H1 (cell line): ENCODE measurements around the gene MANSC1.

ENCODE experiments used
- EGR1 ChIP-seq: IDR thresholded peaks from 2 replicates; pipeline ENCODE4 v1.6.1; 2011; ENCODE audit warnings: low read depth, low read length, borderline replicate concordance
- POLR2A ChIP-seq, 2 experiments: IDR thresholded peaks; 1 replicate in 1 of 2; 2 replicates in 1 of 2; pipeline ENCODE4 v1.6.1; 2011; ENCODE audit warnings: low read depth in 2 of 2, low read length in 2 of 2, mild to moderate bottlenecking in 2 of 2; ENCODE audit errors: control extremely low read depth in 1 of 2
- TAF1 ChIP-seq: IDR thresholded peaks from 2 replicates; pipeline ENCODE4 v1.6.1; 2011; ENCODE audit warnings: mild to moderate bottlenecking, low read depth, low read length
- TF ChIP-seq, protein P1 (sequence below), 3 experiments: IDR thresholded peaks; 1 replicate in 2 of 3; 2 replicates in 1 of 3; pipeline versions ENCODE4 v1.5.1 to v1.6.1; 2011; ENCODE audit warnings: low read length in 3 of 3, mild to moderate bottlenecking in 3 of 3, inconsistent platforms in 2 of 3, low read depth in 1 of 3, moderate library complexity in 1 of 3; ENCODE audit not compliant: insufficient read depth in 1 of 3; ENCODE audit errors: control extremely low read depth in 1 of 3
- TF ChIP-seq, protein P2 (sequence below): fragments of 300-600 bp; sonication (generic); IDR thresholded peaks from 2 replicates; pipeline ENCODE4 v1.7.1; 2012; ENCODE audit warnings: low read length, moderate library complexity, mild to moderate bottlenecking, inconsistent platforms; ENCODE audit not compliant: insufficient replicate concordance
- TF ChIP-seq, protein P3 (sequence below): IDR thresholded peaks from 2 replicates; pipeline ENCODE4 v1.6.1; 2012; ENCODE audit warnings: inconsistent platforms
- TF ChIP-seq, protein P4 (sequence below): IDR thresholded peaks from 2 replicates; pipeline ENCODE4 v1.6.1; 2011; ENCODE audit warnings: low read depth, mild to moderate bottlenecking, low read length; ENCODE audit not compliant: insufficient read depth
- TF ChIP-seq, protein P5 (sequence below): IDR thresholded peaks from 2 replicates; pipeline ENCODE4 v1.6.1; 2012; ENCODE audit warnings: low read length, inconsistent platforms

DNA sequence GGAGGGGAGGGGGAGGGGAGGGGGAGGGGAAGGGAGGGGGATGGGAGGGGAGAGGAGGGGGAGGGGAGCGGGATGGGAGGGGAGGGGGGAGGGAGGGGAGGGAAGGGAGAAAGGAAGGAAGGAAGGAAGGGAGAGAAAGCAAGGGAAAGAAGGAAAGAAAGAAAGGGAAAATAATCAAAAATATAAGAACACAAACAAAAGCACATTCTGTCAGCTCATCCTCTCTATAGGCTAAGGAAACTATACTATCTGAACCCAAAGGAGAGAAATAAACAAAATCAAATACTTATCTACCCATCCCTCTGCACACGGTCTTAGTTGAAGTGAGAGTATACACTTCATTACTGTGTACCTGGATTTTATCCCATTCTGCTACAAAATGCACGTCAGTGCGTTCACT lies 26.9 kb downstream of the MANSC1 start:
- TF ChIP-seq, protein P1, sequence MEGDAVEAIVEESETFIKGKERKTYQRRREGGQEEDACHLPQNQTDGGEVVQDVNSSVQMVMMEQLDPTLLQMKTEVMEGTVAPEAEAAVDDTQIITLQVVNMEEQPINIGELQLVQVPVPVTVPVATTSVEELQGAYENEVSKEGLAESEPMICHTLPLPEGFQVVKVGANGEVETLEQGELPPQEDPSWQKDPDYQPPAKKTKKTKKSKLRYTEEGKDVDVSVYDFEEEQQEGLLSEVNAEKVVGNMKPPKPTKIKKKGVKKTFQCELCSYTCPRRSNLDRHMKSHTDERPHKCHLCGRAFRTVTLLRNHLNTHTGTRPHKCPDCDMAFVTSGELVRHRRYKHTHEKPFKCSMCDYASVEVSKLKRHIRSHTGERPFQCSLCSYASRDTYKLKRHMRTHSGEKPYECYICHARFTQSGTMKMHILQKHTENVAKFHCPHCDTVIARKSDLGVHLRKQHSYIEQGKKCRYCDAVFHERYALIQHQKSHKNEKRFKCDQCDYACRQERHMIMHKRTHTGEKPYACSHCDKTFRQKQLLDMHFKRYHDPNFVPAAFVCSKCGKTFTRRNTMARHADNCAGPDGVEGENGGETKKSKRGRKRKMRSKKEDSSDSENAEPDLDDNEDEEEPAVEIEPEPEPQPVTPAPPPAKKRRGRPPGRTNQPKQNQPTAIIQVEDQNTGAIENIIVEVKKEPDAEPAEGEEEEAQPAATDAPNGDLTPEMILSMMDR (IDR thresholded peaks at IDR 0.05; ENCODE audit: control extremely low read depth in 1 of 3, insufficient read depth in 1 of 3, low read depth in 1 of 3, low read length in 3 of 3): no peak
- TF ChIP-seq, protein P2, sequence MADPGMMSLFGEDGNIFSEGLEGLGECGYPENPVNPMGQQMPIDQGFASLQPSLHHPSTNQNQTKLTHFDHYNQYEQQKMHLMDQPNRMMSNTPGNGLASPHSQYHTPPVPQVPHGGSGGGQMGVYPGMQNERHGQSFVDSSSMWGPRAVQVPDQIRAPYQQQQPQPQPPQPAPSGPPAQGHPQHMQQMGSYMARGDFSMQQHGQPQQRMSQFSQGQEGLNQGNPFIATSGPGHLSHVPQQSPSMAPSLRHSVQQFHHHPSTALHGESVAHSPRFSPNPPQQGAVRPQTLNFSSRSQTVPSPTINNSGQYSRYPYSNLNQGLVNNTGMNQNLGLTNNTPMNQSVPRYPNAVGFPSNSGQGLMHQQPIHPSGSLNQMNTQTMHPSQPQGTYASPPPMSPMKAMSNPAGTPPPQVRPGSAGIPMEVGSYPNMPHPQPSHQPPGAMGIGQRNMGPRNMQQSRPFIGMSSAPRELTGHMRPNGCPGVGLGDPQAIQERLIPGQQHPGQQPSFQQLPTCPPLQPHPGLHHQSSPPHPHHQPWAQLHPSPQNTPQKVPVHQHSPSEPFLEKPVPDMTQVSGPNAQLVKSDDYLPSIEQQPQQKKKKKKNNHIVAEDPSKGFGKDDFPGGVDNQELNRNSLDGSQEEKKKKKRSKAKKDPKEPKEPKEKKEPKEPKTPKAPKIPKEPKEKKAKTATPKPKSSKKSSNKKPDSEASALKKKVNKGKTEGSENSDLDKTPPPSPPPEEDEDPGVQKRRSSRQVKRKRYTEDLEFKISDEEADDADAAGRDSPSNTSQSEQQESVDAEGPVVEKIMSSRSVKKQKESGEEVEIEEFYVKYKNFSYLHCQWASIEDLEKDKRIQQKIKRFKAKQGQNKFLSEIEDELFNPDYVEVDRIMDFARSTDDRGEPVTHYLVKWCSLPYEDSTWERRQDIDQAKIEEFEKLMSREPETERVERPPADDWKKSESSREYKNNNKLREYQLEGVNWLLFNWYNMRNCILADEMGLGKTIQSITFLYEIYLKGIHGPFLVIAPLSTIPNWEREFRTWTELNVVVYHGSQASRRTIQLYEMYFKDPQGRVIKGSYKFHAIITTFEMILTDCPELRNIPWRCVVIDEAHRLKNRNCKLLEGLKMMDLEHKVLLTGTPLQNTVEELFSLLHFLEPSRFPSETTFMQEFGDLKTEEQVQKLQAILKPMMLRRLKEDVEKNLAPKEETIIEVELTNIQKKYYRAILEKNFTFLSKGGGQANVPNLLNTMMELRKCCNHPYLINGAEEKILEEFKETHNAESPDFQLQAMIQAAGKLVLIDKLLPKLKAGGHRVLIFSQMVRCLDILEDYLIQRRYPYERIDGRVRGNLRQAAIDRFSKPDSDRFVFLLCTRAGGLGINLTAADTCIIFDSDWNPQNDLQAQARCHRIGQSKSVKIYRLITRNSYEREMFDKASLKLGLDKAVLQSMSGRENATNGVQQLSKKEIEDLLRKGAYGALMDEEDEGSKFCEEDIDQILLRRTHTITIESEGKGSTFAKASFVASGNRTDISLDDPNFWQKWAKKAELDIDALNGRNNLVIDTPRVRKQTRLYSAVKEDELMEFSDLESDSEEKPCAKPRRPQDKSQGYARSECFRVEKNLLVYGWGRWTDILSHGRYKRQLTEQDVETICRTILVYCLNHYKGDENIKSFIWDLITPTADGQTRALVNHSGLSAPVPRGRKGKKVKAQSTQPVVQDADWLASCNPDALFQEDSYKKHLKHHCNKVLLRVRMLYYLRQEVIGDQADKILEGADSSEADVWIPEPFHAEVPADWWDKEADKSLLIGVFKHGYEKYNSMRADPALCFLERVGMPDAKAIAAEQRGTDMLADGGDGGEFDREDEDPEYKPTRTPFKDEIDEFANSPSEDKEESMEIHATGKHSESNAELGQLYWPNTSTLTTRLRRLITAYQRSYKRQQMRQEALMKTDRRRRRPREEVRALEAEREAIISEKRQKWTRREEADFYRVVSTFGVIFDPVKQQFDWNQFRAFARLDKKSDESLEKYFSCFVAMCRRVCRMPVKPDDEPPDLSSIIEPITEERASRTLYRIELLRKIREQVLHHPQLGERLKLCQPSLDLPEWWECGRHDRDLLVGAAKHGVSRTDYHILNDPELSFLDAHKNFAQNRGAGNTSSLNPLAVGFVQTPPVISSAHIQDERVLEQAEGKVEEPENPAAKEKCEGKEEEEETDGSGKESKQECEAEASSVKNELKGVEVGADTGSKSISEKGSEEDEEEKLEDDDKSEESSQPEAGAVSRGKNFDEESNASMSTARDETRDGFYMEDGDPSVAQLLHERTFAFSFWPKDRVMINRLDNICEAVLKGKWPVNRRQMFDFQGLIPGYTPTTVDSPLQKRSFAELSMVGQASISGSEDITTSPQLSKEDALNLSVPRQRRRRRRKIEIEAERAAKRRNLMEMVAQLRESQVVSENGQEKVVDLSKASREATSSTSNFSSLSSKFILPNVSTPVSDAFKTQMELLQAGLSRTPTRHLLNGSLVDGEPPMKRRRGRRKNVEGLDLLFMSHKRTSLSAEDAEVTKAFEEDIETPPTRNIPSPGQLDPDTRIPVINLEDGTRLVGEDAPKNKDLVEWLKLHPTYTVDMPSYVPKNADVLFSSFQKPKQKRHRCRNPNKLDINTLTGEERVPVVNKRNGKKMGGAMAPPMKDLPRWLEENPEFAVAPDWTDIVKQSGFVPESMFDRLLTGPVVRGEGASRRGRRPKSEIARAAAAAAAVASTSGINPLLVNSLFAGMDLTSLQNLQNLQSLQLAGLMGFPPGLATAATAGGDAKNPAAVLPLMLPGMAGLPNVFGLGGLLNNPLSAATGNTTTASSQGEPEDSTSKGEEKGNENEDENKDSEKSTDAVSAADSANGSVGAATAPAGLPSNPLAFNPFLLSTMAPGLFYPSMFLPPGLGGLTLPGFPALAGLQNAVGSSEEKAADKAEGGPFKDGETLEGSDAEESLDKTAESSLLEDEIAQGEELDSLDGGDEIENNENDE: no peak
- TF ChIP-seq POLR2A (IDR thresholded peaks at IDR 0.05; ENCODE audit: control extremely low read depth in 1 of 2, low read depth in 2 of 2, low read length in 2 of 2): no peak
- TF ChIP-seq, protein P3, sequence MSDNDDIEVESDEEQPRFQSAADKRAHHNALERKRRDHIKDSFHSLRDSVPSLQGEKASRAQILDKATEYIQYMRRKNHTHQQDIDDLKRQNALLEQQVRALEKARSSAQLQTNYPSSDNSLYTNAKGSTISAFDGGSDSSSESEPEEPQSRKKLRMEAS: no peak
- no peak for TF ChIP-seq EGR1
- TF ChIP-seq, protein P4, sequence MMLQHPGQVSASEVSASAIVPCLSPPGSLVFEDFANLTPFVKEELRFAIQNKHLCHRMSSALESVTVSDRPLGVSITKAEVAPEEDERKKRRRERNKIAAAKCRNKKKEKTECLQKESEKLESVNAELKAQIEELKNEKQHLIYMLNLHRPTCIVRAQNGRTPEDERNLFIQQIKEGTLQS: no peak
- TF ChIP-seq, protein P5, sequence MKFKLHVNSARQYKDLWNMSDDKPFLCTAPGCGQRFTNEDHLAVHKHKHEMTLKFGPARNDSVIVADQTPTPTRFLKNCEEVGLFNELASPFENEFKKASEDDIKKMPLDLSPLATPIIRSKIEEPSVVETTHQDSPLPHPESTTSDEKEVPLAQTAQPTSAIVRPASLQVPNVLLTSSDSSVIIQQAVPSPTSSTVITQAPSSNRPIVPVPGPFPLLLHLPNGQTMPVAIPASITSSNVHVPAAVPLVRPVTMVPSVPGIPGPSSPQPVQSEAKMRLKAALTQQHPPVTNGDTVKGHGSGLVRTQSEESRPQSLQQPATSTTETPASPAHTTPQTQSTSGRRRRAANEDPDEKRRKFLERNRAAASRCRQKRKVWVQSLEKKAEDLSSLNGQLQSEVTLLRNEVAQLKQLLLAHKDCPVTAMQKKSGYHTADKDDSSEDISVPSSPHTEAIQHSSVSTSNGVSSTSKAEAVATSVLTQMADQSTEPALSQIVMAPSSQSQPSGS: no peak
- no peak for TF ChIP-seq TAF1
